ENCODE measurements around the gene TSPAN18.
A peak's percentile ranks its signal among the peaks of the same experiment; 100 is the strongest.

The TSPAN18 gene

DNA sequence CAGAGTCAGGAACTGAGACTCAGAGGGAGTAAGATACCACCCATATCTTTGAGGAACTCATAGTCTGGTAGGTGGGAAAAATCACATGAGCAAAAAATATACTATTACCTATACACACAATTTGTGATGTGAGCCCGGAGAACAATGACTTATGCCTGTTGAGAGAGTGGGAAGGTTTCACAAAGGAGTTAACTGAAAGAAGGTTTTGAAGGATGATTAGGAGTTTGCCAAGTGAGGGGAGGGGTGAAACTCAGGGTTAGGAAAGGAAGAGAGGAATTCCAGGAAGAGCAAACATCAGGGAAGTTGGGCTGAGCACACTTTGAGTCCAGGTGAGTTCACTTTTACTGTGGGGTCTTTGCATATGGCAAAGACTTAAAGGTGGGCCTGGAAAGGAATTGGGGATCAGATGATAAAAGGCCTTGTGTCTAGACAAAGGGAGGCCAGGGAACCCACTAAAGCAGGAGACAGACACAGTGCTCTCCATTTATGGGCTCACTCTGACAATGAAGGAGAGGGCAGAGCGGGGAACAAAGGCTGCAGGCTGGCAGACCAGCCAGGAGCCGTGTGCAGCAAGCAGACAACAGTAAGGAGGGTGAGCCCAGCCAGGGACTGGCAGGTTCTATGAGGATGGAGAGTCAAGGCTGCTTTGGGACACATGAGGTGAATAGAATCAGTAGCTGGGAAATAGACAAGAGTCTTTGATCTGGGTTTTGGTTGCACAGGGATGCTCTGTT is 33.1 kb downstream of the TSPAN18 start:
- no peak for DNase-seq (ENCODE audit: low spot score)

DNA sequence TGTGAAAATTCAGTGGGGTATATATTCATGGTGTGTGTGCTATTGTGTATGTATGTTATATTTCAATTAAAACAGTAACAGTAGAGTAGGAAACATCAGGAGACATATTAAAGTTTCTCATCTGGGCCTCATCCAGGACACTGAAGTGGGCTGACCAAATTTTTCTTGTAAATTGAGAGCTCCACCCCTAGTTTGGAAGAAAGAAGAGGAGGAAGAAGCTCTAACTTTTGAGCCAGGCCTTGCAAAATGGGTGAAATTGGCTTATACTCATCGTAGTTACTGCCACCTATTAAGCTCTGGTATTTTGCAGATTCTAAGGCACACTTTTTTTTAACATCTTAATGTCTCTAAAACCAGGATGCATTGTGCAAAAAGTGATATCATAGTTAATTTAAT is 33.7 kb downstream of the TSPAN18 start:
- no peak for DNase-seq (ENCODE audit: low spot score)

DNA sequence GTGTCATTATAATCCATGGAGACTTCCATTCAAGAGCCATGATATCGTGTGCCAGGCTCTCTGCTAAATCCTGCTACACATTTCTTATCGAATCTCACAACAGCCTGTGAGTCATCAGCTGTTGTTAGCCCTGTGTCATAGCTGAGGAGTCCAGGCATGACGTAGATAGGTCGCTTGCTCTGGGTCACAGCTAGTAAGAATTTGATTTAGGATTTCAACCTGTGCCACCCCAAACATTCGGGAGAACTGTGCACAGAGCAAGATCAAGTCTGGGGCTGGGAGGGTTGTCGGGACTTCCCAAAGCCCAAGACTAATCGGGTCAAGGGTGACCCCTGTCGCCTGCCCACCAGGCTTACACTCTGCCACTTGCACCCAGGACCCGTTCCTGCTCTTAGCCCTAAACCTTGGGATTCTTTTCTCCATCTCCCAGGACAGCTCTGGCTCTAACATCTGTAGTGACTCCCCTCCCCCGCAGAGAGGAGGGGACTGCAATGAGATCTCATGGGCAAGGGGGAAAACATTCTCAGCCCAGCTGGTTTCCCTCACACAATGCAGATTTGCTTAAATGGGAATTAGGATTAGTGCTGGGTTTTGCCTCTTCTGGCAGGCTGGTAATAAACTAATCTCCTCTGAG is 34.3 kb downstream of the TSPAN18 start:
- peak; percentile 81 for DNase-seq (ENCODE audit: low spot score)

DNA sequence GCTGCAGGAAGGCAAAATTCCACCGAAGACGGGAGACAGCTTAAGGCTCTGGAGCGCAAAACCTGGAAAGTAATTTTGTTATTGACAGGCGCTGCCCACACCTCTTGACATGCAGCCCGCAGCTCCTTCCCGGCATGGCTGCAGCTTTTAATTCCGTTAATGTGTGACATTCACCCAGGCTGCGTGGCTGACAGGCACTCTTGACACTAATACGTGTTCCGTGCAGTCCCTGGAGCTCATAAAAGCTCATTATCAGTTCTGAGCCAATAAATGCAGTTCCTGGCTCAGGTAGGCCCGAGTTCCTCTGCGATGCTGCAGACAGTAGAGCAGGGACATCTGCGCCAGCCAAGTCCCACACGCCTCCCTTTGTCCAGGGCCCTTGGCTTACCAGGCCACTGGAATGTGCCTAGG is 34.8 kb downstream of the TSPAN18 start:
- DNase-seq (ENCODE audit: low spot score): no peak

DNA sequence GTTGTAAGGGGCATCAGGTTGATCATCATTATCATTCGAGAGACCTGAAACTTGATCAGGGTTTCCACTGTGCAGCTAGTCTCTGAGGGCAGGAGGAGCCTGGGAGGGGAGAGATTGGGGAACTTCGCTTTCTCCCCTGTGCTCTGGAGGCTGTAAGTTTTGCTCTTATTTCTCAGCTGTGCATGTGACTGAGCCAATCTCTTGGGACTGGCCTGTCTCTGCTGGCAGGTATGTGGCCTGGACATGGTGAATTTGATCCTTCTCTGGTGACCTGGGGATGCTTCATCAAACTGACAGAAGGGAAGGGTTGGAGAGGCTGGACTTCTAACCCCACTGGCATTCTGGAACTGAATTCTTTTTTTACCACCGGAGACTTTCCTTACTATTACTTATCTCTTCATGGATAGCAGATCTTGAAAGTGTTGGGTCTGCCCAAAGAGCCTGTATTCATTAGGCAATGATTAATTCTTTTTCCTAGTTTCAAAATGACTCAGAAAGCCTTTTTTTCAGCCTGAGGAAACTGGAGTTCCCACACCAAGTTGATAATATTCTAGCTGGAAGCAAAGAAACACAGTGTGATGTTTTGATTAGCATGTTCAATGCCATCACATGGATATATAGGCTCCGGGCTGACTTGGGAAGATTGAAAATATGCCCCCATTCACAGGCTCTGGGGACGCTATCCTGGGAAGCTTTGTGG is 36.5 kb downstream of the TSPAN18 start:
- no peak for DNase-seq (ENCODE audit: low spot score)

DNA sequence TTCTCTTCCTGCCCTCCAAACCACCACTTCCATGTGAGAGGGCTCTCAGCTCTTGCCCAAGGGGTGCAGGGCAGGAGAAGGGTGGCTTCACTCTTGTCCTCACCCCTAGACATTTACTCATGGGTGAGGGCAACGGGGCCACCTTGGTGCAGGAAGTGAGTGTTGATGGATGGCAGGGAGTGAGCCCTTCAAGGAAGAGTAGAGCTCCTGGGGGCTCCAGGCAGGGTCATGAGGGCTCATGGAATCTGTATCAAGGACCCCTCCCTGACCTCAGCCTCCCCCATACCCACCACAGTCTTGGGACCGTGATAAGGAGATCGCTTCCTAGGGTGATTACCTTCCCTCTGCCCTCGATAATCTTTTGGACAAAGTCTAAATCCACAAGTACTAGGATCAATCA is 37.8 kb downstream of the TSPAN18 start:
- no peak for DNase-seq (ENCODE audit: low spot score)

DNA sequence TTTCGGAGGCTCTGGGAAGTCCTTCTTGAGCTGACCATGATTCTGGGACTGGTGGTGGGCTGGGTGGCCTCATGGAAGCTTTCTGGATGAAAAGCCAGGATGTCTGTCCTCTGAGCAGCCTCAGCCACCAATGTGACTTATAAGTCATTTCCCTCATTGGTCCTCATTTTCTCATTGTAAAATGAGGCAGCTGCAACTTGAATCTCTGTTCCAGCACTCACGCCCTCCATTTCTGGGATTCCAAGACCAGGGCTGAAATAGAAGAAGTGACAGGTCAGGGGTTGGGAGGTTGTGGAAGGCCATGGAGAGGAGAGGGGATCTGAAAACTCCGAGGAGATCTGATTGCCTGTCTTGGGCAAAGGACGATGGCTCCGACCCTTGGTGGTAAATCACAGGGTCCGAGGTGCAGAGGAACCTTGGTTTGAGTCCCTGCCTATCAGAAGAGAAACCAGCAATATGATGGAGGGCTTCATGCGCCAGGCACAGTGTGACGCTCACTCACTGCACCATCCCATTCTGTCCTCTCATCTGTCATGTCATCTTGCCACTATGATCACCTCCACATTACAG is 38.3 kb downstream of the TSPAN18 start:
- DNase-seq (ENCODE audit: low spot score): no peak

DNA sequence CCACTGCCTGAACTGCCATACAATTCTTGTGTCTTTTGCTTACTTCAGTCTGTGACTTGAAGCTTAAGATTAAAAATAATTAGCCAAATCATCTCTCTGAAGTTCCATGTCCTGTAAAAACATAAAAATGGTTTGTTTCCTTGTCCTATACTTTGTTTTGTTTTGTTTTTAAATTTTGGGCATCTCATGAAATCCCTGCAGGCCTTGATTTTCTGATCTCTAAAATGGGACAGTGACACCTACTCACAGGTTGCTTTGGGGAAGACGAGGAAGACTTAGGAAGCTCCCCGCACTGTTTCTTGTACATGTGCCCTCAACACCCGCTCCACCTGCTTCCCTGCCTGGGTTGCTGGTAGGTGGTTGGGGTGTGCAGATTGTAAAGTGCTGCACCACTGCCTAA is 38.9 kb downstream of the TSPAN18 start:
- DNase-seq (ENCODE audit: low spot score): no peak

DNA sequence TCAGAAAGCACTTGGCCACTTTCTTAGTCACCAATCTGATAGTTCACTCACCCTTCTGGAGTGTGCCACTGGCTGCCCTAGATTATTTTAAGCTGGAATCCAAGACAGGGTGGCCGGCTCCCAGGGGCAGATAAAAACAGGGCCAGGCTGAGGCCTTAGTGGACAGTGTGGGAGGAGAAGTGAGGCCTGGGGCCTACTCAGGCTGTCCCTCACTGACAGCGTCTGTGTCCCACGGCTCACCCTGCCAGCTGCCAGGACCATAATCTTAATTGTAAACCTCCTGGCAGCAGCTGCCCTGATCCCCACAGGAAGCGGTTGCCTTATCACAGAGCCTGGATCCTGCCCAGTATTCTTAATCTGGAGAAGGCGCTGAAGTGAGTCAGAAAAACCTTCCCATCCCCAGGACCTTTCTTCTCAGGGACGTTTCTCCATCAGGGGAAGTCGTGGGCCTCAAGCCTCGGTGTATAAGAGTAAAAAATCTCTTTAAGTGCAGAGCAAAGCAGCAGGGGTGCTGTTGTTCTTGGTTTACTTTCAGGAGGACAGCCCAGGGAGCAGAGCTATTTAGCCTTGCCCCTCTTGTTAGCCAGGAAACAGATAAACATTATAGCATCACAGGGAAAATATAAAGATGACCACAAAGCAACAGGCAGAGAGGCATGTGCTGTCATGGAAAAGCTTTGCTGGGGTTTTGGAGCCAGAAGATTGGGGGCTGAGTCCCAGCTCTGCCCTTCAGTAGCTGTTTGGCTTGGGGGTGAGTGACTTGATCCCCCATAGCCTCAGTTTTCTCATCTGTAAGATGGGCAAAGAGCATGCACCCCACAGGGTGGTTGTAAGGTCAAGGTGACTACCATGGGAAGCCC is 39.6 kb downstream of the TSPAN18 start:
- DNase-seq (ENCODE audit: low spot score): peak; percentile 75

DNA sequence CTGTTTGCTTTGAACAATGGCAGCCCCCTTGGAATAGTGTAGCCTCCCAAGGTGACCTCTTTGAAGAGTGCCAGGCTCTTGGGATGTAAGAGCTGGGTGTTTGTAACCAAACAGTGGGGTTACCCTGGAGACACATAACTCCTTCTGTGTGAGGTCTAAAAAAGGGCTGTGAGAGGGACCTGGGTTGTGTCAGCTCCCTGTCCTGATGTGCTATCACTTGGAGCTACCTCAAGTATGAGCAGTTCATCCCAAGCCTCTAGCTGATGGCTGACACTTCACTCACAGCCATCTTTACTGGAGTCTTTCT is 40.2 kb downstream of the TSPAN18 start:
- peak; percentile 32 for DNase-seq (ENCODE audit: low spot score)

DNA sequence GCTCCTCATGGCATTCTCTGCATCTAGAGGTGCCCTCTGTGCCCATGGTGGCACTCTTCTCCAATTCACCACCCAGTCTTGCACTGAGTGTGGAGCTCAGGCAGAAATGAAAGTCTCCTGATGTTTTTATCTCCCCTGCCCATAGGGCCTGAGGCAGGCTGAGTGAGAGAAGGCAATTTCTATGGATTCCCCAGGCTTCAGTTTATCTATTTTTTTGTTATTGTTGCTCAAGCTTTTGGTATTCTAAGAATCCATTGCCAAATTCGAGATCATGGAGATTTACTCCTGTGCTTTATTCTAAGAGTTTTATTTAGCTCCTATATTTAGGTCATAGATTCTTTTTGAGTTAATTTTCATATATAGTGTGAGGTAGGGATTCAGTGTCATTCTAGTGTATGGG is 40.7 kb downstream of the TSPAN18 start:
- no peak for DNase-seq (ENCODE audit: low spot score)

DNA sequence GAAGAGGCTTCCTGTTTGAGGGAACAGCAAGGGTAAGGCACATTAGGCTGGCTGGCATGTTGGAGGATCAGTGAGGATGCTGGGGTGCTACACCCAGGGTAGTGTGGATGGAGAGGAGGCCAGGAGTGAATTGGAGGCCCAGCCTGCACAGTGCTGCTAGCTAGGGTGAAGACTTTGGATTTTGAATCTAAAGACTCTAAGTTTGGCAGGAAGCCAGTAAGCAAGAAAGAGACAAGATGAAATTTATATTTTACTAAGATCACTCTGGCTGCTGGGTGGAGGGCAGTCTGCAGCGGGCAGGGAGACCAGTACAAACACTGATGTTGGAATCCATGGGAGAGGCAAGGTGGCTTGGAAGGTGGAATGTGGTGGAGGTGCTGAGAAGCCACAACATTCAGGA is 43.6 kb downstream of the TSPAN18 start:
- DNase-seq (ENCODE audit: low spot score): no peak

DNA sequence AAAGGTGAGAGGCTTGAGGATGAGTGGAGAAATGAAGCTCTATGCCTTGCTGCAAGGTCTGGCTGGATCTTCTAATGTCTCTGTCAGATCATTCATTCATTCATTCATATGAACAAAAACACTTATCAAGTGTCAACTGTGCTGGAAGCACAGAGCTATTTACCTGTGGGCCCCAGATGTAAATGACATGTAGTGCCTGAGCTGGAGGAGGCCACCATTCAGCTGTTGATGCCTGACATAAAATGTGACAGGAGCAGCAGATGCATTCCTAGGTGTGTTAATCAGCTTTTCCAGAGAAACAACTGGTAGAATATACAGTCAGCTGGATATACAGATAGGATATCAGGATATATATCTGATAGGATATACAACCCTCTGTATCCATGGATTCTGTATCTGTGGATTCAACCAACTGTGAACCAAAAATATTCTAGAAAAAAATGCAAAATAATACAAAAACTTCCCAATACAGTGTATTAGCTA is 44.5 kb downstream of the TSPAN18 start:
- no peak for DNase-seq (ENCODE audit: low spot score)

DNA sequence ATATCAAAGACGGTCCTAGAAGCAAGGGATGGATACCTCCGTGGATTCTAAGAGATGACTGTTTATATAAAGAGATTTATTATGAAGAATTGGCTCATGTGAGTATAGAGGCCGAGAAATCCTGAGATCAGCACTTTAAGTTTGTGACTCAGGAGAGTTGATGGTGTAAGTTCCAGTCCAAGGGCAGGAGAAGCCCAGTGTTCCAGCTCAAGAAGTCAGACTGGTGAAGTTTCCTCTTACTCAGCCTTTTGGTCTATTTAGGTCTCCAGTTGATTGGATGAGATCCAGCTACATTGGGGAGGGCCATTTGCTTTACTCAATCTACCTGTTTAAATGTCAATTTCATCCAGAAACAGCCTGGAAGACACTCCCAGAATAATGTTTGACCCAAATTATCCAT is 45.1 kb downstream of the TSPAN18 start:
- no peak for DNase-seq (ENCODE audit: low spot score)

DNA sequence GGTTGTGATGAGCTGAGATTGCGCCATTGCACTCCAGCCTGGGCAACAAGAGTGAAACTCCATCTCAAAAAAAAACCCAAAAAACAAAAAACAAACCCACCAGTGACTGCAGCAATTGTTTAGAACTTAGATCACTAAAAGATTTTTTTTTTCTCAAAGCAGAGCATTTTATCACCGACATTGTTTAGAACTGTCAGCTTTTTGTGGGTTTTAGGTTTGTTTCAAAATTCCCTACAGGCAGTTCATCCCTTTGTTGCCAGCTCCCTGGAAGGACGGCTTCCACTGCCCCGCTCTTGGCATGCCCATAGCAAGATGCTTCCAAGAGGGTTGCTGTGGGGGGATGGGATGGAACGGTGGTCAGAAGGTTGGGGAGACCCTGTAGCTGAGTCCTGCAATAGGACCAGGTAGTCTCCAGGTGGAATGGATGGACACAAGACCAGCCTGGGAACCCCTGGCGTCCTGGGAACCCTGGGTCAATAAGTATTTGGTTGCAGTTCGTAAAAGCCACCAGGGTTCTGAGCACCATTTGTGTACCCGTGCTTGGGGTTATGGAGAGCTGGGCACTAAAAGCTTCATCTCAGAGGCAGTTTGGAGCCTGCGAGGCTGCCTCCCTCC is 46.7 kb downstream of the TSPAN18 start:
- DNase-seq (ENCODE audit: low spot score): no peak

DNA sequence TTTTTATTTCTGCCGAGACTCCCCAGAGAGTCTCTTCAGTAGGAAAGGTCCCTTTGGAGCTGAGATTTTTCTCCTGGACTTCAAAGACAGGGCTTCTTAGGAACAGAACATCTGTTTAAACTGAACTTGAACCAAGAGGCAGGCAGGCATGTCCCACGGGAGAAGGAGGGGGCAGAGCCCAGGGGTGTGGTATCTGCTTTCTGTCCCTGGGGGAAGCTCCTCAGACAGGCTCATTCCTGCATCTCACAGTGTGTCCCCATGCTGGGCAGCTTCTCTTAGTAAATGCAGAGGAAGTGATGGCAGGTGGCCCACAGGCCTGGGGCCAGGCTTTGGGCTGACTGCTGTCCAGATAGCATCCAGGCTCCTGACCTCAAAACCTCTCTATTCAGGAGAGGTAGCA is 47.3 kb downstream of the TSPAN18 start:
- no peak for DNase-seq (ENCODE audit: low spot score)

DNA sequence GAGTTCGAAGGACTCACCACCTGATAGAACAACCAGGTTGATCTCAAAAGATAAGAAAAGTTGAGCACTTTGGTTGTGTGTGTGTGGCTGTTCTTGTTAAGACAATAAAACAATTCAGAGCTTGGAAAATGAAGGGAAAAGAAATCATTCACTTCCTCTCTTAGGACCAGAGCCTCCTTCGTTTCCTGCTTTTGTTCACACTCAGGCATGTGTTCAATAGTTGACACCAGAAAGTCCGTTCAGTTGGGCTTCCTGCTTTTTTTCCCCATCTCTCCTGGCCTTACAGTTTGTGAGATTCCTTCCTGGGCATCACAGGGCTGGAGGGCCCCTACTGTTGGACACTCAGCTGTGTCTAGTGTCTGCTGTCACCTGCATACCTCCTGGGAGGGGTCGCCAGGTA is 48.0 kb downstream of the TSPAN18 start:
- no peak for DNase-seq (ENCODE audit: low spot score)

DNA sequence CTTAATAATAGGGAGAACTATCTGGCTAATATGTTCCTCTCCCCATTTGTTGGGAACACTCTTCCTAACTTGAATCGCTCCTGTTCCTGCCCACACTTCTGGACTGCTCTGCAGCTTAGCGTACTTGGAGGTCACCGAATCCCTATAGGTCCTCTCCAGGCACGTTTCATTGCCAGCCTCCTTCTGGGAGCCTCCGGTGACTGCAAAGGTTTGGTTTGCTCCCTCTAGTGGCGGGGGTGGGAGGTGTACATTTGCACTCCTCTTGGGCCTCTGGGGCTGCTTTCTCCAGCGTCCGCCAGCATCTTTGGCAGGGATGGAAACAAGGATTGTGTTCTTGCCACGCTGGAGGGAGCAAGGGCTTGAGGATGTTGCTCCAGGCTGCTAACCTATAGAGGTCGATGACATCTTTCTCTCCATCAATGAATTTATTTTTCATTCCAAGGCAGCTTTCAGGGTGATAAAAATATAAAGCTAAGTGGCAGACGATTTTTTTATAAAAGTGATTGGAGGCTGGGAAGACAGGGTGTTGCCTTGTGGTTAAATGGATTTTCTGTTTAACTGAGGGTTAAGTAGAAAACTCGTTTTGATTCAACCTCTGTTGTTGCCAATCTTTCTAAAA is 48.7 kb downstream of the TSPAN18 start:
- peak; percentile 45 for DNase-seq (ENCODE audit: low spot score)

DNA sequence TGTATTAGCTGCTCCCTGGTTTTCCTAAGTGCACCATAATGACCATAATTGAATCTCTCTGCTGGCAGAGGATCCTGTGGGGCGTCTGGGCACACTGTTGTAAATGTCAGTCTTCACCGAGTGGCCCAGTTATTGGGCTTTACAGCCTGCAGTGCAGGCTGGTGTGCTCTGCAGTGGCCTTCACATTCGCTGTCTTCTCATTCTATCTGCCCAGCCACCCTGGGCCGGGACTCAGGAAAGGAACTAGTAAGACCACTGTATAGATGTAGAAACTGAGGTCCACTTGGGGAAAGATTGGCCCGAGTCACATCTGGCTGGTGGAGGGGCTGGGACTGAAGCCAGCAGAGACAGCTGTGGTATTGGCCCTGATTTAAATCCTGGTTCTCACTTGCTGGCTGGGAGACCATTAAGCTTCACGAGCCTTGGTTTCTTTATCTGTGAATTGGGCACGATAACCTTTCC is 49.3 kb downstream of the TSPAN18 start:
- DNase-seq (ENCODE audit: low spot score): no peak

DNA sequence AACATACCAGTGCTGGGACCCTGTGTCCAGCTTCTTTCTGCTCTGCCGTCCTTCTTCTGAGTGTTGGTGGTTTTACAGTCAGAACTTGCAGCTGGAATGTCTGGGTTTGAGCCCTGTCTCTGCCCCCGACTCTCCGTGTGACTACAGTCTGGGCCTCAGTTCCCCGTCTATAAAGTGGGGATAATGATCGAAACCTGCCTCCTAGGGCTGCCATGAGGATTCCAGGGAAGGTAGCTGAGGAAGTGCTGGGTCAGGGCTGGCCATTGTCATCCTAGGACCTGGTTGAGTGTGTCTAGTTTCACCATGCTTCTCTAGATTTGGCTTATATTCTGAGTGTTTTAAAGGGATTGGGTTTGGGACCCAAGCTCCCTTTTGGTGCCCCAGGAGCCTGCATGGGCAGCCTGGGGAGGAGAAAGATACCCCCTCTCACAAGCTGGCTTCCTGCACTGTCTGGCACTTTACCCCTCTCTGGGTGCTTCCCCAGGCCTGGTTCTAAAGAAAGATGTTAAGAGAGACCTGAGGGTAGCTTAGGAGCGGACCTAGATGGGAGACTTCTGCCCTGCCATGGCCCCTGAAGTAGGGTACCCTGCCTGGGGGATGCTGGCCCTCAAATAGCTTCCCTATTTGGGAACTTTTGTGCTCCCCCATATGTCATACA is 49.9 kb downstream of the TSPAN18 start:
- no peak for DNase-seq (ENCODE audit: low spot score)
